H1 (cell line): ENCODE results near the gene DNASE1L1. TPM values are rescaled to one million over a fixed set of nuclear protein-coding genes. Genes with fewer than 3 reads are reported as not detected.

ENCODE experiments used
- CTCF ChIA-PET: fragments of 300-600 bp; sonication (Branson Sonifier 250); formaldehyde crosslinking; loops from one replicate; lab custom pipeline; 2021; ENCODE audit not compliant: partially characterized antibody; lab: Charles Lee
- POLR2A ChIA-PET: fragments of 300-600 bp; sonication (Branson Sonifier 250); formaldehyde crosslinking; loops from one replicate; lab custom pipeline; 2021; ENCODE audit warnings: inconsistent platforms; ENCODE audit not compliant: partially characterized antibody; lab: Charles Lee
- DNase-seq, 2 experiments: peaks; one replicate each; pipeline versions ENCODE4 v3.0.0 to v3.0.0-alpha.2; 2010 to 2022; ENCODE audit warnings: low spot score in 2 of 2, low read depth in 1 of 2, mixed read lengths in 1 of 2
- FAIRE-seq: peaks from 2 replicates; lab custom pipeline; 2011; peaks lifted over from hg19 to GRCh38; lab: Jason Lieb, UNC
- H2AFZ ChIP-seq: 2 replicates; pipeline ENCODE4 v1.8.1; 2012; ENCODE audit warnings: low read length, inconsistent platforms
- H2AK5ac ChIP-seq: 2 replicates; pipeline ENCODE4 v1.6.1; 2013; ENCODE audit warnings: low read depth, low read length
- H2BK120ac ChIP-seq: replicated peaks from 2 replicates; pipeline ENCODE3; 2013; ENCODE audit warnings: low read depth, low read length, inconsistent platforms
- H2BK12ac ChIP-seq: 2 replicates; pipeline ENCODE4 v1.6.1; 2013; ENCODE audit warnings: low read depth, low read length
- H2BK15ac ChIP-seq: 2 replicates; pipeline ENCODE4 v1.6.1; 2013; ENCODE audit warnings: low read length
- H2BK20ac ChIP-seq: 2 replicates; pipeline ENCODE4 v1.6.1; 2013; ENCODE audit warnings: low read length
- H2BK5ac ChIP-seq: 2 replicates; pipeline ENCODE4 v1.6.1; 2013; ENCODE audit warnings: low read depth, low read length
- H3K14ac ChIP-seq: 2 replicates; pipeline ENCODE4 v1.6.1; 2013; ENCODE audit warnings: inconsistent platforms; ENCODE audit not compliant: insufficient read length
- H3K18ac ChIP-seq: 2 replicates; pipeline ENCODE4 v1.6.1; 2013; ENCODE audit warnings: low read length; ENCODE audit errors: extremely low read depth
- H3K23ac ChIP-seq: 2 replicates; pipeline ENCODE4 v1.6.1; 2013; ENCODE audit warnings: inconsistent platforms; ENCODE audit not compliant: insufficient read length
- H3K23me2 ChIP-seq: 2 replicates; pipeline ENCODE4 v1.6.1; 2013; ENCODE audit warnings: low read depth, low read length
- H3K27ac ChIP-seq: 2 replicates; pipeline ENCODE4 v1.6.1; 2011; ENCODE audit warnings: low read depth, low read length, inconsistent platforms
- H3K27me3 ChIP-seq, 4 experiments: replicated peaks in 1 of 4; 1 replicate in 1 of 4; 2 replicates in 3 of 4; pipeline versions ENCODE4 v1.6.1 to v1.8.1; 2011 to 2013; ENCODE audit warnings: low read length in 3 of 4, mild to moderate bottlenecking in 3 of 4, inconsistent platforms in 2 of 4, mixed read lengths in 2 of 4, moderate library complexity in 1 of 4; ENCODE audit not compliant: control insufficient read depth in 3 of 4, insufficient read depth in 3 of 4; ENCODE audit errors: extremely low read depth in 1 of 4
- H3K36me3 ChIP-seq, 4 experiments: 2 replicates each; pipeline versions ENCODE4 v1.6.1 to v1.8.1; 2011 to 2013; ENCODE audit warnings: mild to moderate bottlenecking in 4 of 4, low read length in 3 of 4, moderate library complexity in 2 of 4, control low read depth in 1 of 4, inconsistent platforms in 1 of 4; ENCODE audit not compliant: insufficient read depth in 4 of 4, control insufficient read depth in 2 of 4
- H3K4ac ChIP-seq: replicated peaks from 2 replicates; pipeline ENCODE3; 2013; ENCODE audit warnings: low read length, low read depth, mixed read lengths, inconsistent platforms; ENCODE audit not compliant: insufficient read length
- H3K4me1 ChIP-seq, 4 experiments: replicated peaks in 1 of 4; 1 replicate in 1 of 4; 2 replicates in 3 of 4; pipeline versions ENCODE4 v1.6.1 to v1.8.1; 2011 to 2013; ENCODE audit warnings: low read length in 3 of 4, inconsistent platforms in 2 of 4, mixed read lengths in 1 of 4; ENCODE audit not compliant: insufficient read depth in 4 of 4, control insufficient read depth in 3 of 4
- H3K4me2 ChIP-seq, 2 experiments: 2 replicates each; pipeline versions ENCODE4 v1.6.1 to v1.8.1; 2011 to 2013; ENCODE audit warnings: low read depth in 2 of 2, low read length in 2 of 2, control low read depth in 1 of 2, inconsistent platforms in 1 of 2, mild to moderate bottlenecking in 1 of 2; ENCODE audit not compliant: insufficient read depth in 1 of 2
- H3K4me3 ChIP-seq, 4 experiments: fragments of 200-600, 300-600 bp in 1 of 4; sonication (generic), shearing (Covaris generic), sonication (Bioruptor Twin) in 1 of 4; 2 replicates each; pipeline versions ENCODE4 v1.5.1 to v1.8.1; 2011 to 2016; ENCODE audit warnings: low read length in 4 of 4, low read depth in 3 of 4, control low read depth in 2 of 4, inconsistent platforms in 2 of 4, mild to moderate bottlenecking in 2 of 4, mixed read lengths in 1 of 4, moderate library complexity in 1 of 4; ENCODE audit not compliant: insufficient read depth in 2 of 4; ENCODE audit errors: extremely low read depth in 1 of 4
- H3K56ac ChIP-seq: replicated peaks from 2 replicates; pipeline ENCODE3; 2013; ENCODE audit warnings: low read depth, mild to moderate bottlenecking, mixed read lengths, low read length, inconsistent platforms; ENCODE audit not compliant: insufficient read length
- H3K79me1 ChIP-seq: 2 replicates; pipeline ENCODE4 v1.6.1; 2013; ENCODE audit warnings: low read depth, low read length, control low read depth
- H3K79me2 ChIP-seq, 2 experiments: 2 replicates each; pipeline versions ENCODE4 v1.6.1 to v1.8.1; 2012 to 2013; ENCODE audit warnings: low read length in 2 of 2, mild to moderate bottlenecking in 2 of 2, inconsistent platforms in 1 of 2; ENCODE audit not compliant: insufficient read depth in 2 of 2, control insufficient read depth in 1 of 2
- H3K9ac ChIP-seq, 4 experiments: replicated peaks in 1 of 4; 1 replicate in 1 of 4; 2 replicates in 3 of 4; pipeline versions ENCODE4 v1.6.1 to v1.8.1; 2011 to 2013; ENCODE audit warnings: low read depth in 3 of 4, low read length in 3 of 4, control low read depth in 2 of 4, mild to moderate bottlenecking in 2 of 4, moderate library complexity in 2 of 4, inconsistent platforms in 1 of 4; ENCODE audit errors: extremely low read depth in 1 of 4
- H3K9me3 ChIP-seq, 2 experiments: 2 replicates each; pipeline versions ENCODE4 v1.6.1 to v1.8.1; 2012 to 2013; ENCODE audit warnings: mild to moderate bottlenecking in 2 of 2, moderate library complexity in 2 of 2, control low read depth in 1 of 2, inconsistent platforms in 1 of 2, low read depth in 1 of 2, low read length in 1 of 2, mixed read lengths in 1 of 2; ENCODE audit not compliant: insufficient read depth in 2 of 2
- H4K20me1 ChIP-seq, 2 experiments: replicated peaks in 1 of 2; 2 replicates each; pipeline versions ENCODE3 to v1.8.1; 2011 to 2013; ENCODE audit warnings: inconsistent platforms in 2 of 2, low read length in 2 of 2, mild to moderate bottlenecking in 1 of 2; ENCODE audit not compliant: insufficient read depth in 2 of 2, control insufficient read depth in 1 of 2
- H4K5ac ChIP-seq: 2 replicates; pipeline ENCODE4 v1.6.1; 2013; ENCODE audit warnings: low read length, low read depth, mixed read lengths, inconsistent platforms; ENCODE audit not compliant: insufficient read length
- H4K8ac ChIP-seq: 2 replicates; pipeline ENCODE4 v1.8.0; 2013; ENCODE audit warnings: mild to moderate bottlenecking, moderate library complexity, low read length, inconsistent platforms; ENCODE audit not compliant: insufficient read depth; ENCODE audit errors: extremely low read depth
- H4K91ac ChIP-seq: replicated peaks from 2 replicates; pipeline ENCODE3; 2013; ENCODE audit warnings: low read length, mixed read lengths, inconsistent platforms; ENCODE audit not compliant: insufficient read length
- CEBPB ChIP-seq: IDR thresholded peaks from 2 replicates; pipeline ENCODE4 v1.6.1; 2012; ENCODE audit warnings: low read depth, low read length
- YY1 ChIP-seq: IDR thresholded peaks from 2 replicates; pipeline ENCODE4 v1.6.1; 2011; ENCODE audit warnings: low read depth, mild to moderate bottlenecking, low read length
- WGBS, 2 experiments: shearing (Covaris generic) in 1 of 2; methylation state at CpG; one replicate each; pipeline versions ENCODE4 v1.1.6 to v1.1.7; 2013 to 2015; ENCODE audit warnings: low lambda C conversion rate in 2 of 2, mixed read lengths in 2 of 2, inconsistent platforms in 1 of 2, low coverage in 1 of 2, missing lambda C conversion rate in 1 of 2; ENCODE audit not compliant: insufficient replicate concordance in 2 of 2, insufficient coverage in 1 of 2, insufficient read length in 1 of 2; ENCODE audit errors: extremely low coverage in 1 of 2, missing lambda C conversion rate in 1 of 2; 5-methylcytosine and 5-hydroxymethylcytosine counted together
- polyA plus RNA-seq, 7 experiments: library from polyadenylated mRNA; depleted of rRNA in 3 of 7; stranded (reverse) in 5 of 7; unstranded in 2 of 7; fragments of >200 nt in 5 of 7; fragments of 200-250 nt in 2 of 7; gene quantifications; 1 replicate in 5 of 7; 2 replicates in 1 of 7; 4 replicates in 1 of 7; pipeline versions ENCODE4 v1.2.1 to v1.2.3, GENCODE V29; 2011 to 2013; ENCODE audit warnings: missing spikeins in 2 of 7, mixed read lengths in 2 of 7
- total RNA-seq: library from RNA; stranded (reverse); fragmentation: NEBNext Ultra II Directional; extraction: Animal tissue kit (Norgen Biotek cat#: 25700); gene quantifications from 2 replicates; pipeline ENCODE4 v1.2.1, GENCODE V29; 2021

The DNASE1L1 gene
- total and polyA plus RNA-seq, 2 of the 8 experiments (the other 6 are each of a cell fraction or from before 2014, with no cell fraction given), result 8.7 to 30.0 TPM

GRCh38 chrX:154352012-154352401 is 57.0 kb downstream of the DNASE1L1 start:
- H3K79me1 ChIP-seq, result no peaks in the 10 kb centered on the region
- H3K27ac ChIP-seq, result no peak overlapping the region
- H3K56ac ChIP-seq, result no peak overlapping the region
- no peak overlapping the region for H3K9ac ChIP-seq
- H2AFZ ChIP-seq, result no peak overlapping the region
- H3K4me1 ChIP-seq, result no peaks in the 10 kb centered on the region
- no peak overlapping the region for H2BK15ac ChIP-seq
- no peak overlapping the region for H2BK12ac ChIP-seq
- no peaks in the 10 kb centered on the region for H3K27me3 ChIP-seq
- H4K5ac ChIP-seq, result no peak overlapping the region
- H3K18ac ChIP-seq, result no peak overlapping the region
- no peak overlapping the region for H3K4ac ChIP-seq
- peaks cover 0 to 26% of the 10 kb centered on the region in 2 experiments for H4K20me1 ChIP-seq
- H3K4me2 ChIP-seq, result no peak overlapping the region
- no peak for DNase-seq
- 87% methylated on average over 3 of the region's 14 CpGs; no CpG with 5 or more reads in 1 of the 2 experiments for WGBS, 2 experiments
- no peak overlapping the region for H3K14ac ChIP-seq
- no peak for FAIRE-seq
- POLR2A ChIA-PET, result interaction anchor here (5.7 to 15.6 kb wide), 2 partner anchors 14 to 47 kb away, joined by 36 to 348 read pairs; partner anchors contain the start of gene RPL10
- no peak overlapping the region for H3K23ac ChIP-seq
- H3K4me3 ChIP-seq, result no peak overlapping the region
- no peaks in the 10 kb centered on the region for H3K23me2 ChIP-seq
- H3K9me3 ChIP-seq, result no peaks in the 10 kb centered on the region
- no peak overlapping the region for H4K8ac ChIP-seq
- H3K79me2 ChIP-seq, result no peaks in the 10 kb centered on the region
- H2BK120ac ChIP-seq, result no peak overlapping the region
- H3K36me3 ChIP-seq, result peaks cover 31 to 89% (median 70%) of the 10 kb centered on the region in 4 experiments
- no peak overlapping the region for H2BK5ac ChIP-seq
- no peak overlapping the region for H4K91ac ChIP-seq
- no peak overlapping the region for H2AK5ac ChIP-seq
- no peak overlapping the region for H2BK20ac ChIP-seq
- CTCF ChIA-PET, result no interaction called here
- TF ChIP-seq YY1, result no peak
- no peak for TF ChIP-seq CEBPB
